ENCODE results near the gene DHX35.
A peak's percentile ranks its signal among the peaks of the same experiment; 100 is the strongest.

Gene DHX35

DNA sequence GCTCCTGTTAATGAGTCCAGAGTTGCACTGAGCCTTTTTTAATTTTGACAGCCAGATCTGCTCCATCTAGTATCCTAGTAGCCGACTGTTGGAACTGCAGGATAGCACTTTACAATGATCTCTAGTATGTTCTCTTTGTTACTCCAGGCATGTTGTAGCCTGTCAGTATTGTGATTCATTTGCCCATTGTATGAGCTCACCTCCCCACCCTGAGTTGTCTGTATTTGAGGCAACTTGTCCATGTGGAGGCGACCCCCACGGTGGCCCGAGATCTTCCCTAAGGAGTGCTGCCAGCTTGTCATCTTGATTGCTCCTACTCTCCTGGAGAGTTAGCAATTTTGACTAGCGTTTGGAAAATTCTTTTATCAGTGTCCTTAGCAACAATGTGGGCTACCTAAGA, 67.2 kb downstream of the DHX35 start:
- CTCF ChIA-PET: no interaction called here
- H3K36me3 ChIP-seq (ENCODE audit: control insufficient read depth in 2 of 2, insufficient read depth in 1 of 2, low read length in 2 of 2): peaks cover under 1 to 46% of the 10 kb centered on the region in 2 experiments; a peak in 2 of 3 replicates

DNA sequence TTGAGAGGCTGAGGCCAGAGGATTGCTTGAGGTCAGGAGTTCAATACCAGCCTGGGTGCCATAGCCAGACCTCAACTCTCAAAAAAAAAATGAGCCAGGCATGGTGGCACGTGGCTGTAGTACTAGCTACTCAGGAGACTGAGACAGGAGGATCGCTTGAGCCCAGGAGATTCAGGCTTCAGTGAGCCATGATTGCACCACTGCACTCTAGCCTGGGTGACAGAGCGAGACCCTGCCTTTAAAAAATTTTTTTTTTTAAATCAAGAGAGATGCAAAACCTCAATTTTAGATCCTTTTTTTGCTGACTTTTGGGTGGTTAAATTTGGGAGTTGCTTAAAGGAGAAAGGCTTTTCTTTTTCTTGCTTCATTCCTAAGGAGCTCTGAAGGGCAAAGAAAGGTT, 70.9 kb downstream of the DHX35 start:
- no peaks in the 10 kb centered on the region for H3K9me3 ChIP-seq (ENCODE audit: control insufficient read depth, insufficient read depth, low read depth, low read length)
- H3K4me1 ChIP-seq (ENCODE audit: control insufficient read depth, insufficient read depth, low read length): no peaks in the 10 kb centered on the region
- no peak overlapping the region for H3K4me3 ChIP-seq (ENCODE audit: low read depth, low read length)
- no peak for TF ChIP-seq ZNF155 (tag by site-specific recombination; IDR thresholded peaks at IDR 0.05)
- TF ChIP-seq MYNN (tag by site-specific recombination; IDR thresholded peaks at IDR 0.05; ENCODE audit: borderline replicate concordance): no peak
- TF ChIP-seq, protein P1, sequence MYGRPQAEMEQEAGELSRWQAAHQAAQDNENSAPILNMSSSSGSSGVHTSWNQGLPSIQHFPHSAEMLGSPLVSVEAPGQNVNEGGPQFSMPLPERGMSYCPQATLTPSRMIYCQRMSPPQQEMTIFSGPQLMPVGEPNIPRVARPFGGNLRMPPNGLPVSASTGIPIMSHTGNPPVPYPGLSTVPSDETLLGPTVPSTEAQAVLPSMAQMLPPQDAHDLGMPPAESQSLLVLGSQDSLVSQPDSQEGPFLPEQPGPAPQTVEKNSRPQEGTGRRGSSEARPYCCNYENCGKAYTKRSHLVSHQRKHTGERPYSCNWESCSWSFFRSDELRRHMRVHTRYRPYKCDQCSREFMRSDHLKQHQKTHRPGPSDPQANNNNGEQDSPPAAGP (tag by site-specific recombination; IDR thresholded peaks at IDR 0.05): no peak
- no peak for TF ChIP-seq ZNF211 (tag by site-specific recombination; IDR thresholded peaks at IDR 0.05; ENCODE audit: low read depth)
- TF ChIP-seq ZNF324 (tag by site-specific recombination; IDR thresholded peaks at IDR 0.05): no peak
- TF ChIP-seq ZNF621 (tag by site-specific recombination; IDR thresholded peaks at IDR 0.05): no peak
- no peak for TF ChIP-seq ZFP37 (tag by site-specific recombination; IDR thresholded peaks at IDR 0.05)
- no peak for TF ChIP-seq ZNF768 (tag by site-specific recombination; IDR thresholded peaks at IDR 0.05)
- TF ChIP-seq ZNF394 (tag by site-specific recombination; IDR thresholded peaks at IDR 0.05; ENCODE audit: borderline replicate concordance): no peak
- no peak for TF ChIP-seq PRDM1 (tag by site-specific recombination; IDR thresholded peaks at IDR 0.05)
- no peak for TF ChIP-seq ZNF274 (IDR thresholded peaks at IDR 0.05; ENCODE audit: low read length)
- TF ChIP-seq ZNF274 (tag by site-specific recombination; IDR thresholded peaks at IDR 0.05; ENCODE audit: borderline replicate concordance): no peak
- TF ChIP-seq ZFP3 (tag by site-specific recombination; IDR thresholded peaks at IDR 0.05; ENCODE audit: low read depth): no peak
- no peak for TF ChIP-seq ZNF248 (tag by site-specific recombination; IDR thresholded peaks at IDR 0.05)
- no peak for TF ChIP-seq ZNF677 (tag by site-specific recombination; IDR thresholded peaks at IDR 0.05)
- no peak for TF ChIP-seq ZNF146 (tag by site-specific recombination; IDR thresholded peaks at IDR 0.05)
- TF ChIP-seq ZNF132 (tag by site-specific recombination; IDR thresholded peaks at IDR 0.05; ENCODE audit: borderline replicate concordance): no peak
- TF ChIP-seq, protein P2, sequence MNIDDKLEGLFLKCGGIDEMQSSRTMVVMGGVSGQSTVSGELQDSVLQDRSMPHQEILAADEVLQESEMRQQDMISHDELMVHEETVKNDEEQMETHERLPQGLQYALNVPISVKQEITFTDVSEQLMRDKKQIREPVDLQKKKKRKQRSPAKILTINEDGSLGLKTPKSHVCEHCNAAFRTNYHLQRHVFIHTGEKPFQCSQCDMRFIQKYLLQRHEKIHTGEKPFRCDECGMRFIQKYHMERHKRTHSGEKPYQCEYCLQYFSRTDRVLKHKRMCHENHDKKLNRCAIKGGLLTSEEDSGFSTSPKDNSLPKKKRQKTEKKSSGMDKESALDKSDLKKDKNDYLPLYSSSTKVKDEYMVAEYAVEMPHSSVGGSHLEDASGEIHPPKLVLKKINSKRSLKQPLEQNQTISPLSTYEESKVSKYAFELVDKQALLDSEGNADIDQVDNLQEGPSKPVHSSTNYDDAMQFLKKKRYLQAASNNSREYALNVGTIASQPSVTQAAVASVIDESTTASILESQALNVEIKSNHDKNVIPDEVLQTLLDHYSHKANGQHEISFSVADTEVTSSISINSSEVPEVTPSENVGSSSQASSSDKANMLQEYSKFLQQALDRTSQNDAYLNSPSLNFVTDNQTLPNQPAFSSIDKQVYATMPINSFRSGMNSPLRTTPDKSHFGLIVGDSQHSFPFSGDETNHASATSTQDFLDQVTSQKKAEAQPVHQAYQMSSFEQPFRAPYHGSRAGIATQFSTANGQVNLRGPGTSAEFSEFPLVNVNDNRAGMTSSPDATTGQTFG (tag by site-specific recombination; IDR thresholded peaks at IDR 0.05; ENCODE audit: borderline replicate concordance): no peak
- no peak for TF ChIP-seq ZIC2 (tag by site-specific recombination; IDR thresholded peaks at IDR 0.05)
- peaks cover 18 to 50% of the 10 kb centered on the region in 2 experiments for H3K36me3 ChIP-seq (ENCODE audit: control insufficient read depth in 2 of 2, insufficient read depth in 1 of 2, low read length in 2 of 2)
- H3K27ac ChIP-seq (ENCODE audit: extremely low read depth, low read depth, low read length): no peak overlapping the region
- CTCF ChIA-PET: interaction anchor here (1.0 kb wide), 1 partner anchor 16 kb away, joined by 4 read pairs; no protein-coding TSS in a partner anchor
- POLR2A ChIA-PET: no interaction called here

More for the DNA sequence above, 67.2 kb downstream of the DHX35 start:
- no peaks in the 10 kb centered on the region for H3K9me3 ChIP-seq (ENCODE audit: control insufficient read depth, insufficient read depth, low read depth, low read length)
- H3K4me3 ChIP-seq (ENCODE audit: low read depth, low read length): no peak overlapping the region
- no peaks in the 10 kb centered on the region for H3K4me1 ChIP-seq (ENCODE audit: control insufficient read depth, insufficient read depth, low read length)
- POLR2A ChIA-PET: interaction anchor here (0.9 kb wide), 1 partner anchor 102 kb away, joined by 10 read pairs; no protein-coding TSS in a partner anchor
- TF ChIP-seq ZIC2 (tag by site-specific recombination; IDR thresholded peaks at IDR 0.05) (peak; percentile 45), ZNF561 (tag by site-specific recombination; IDR thresholded peaks at IDR 0.05; ENCODE audit: borderline replicate concordance) (no peak), GLIS1 (tag by site-specific recombination; IDR thresholded peaks at IDR 0.05) (peak; percentile 80)
- no peak overlapping the region for H3K27ac ChIP-seq (ENCODE audit: extremely low read depth, low read depth, low read length)

All from HEK293 (cell line).